DOHH2 (cell line): ENCODE data around the gene CELSR3.

Experiments used
- H3F3A ChIP-seq: fragments of 200-600 bp; sonication (generic), shearing (Covaris generic); 2 replicates; pipeline ENCODE4 v1.6.0; 2016; ENCODE audit warnings: antibody characterized with exemption, mild to moderate bottlenecking; ENCODE audit not compliant: control insufficient read depth, insufficient read depth
- H3K27ac ChIP-seq: fragments of 200-600 bp; sonication (generic); 2 replicates; pipeline ENCODE4 v1.5.1; 2014; ENCODE audit warnings: low read depth, mild to moderate bottlenecking, low read length, moderate library complexity
- H3K27me3 ChIP-seq: fragments of 200-600 bp; sonication (generic); 2 replicates; pipeline ENCODE4 v1.6.1; 2014; ENCODE audit warnings: mild to moderate bottlenecking, low read length, mixed read lengths; ENCODE audit not compliant: control insufficient read depth
- H3K36me3 ChIP-seq: fragments of 200-600 bp; sonication (generic); 2 replicates; pipeline ENCODE4 v1.6.1; 2014; ENCODE audit warnings: mild to moderate bottlenecking, low read length, moderate library complexity, mixed read lengths; ENCODE audit not compliant: control insufficient read depth
- H3K4me1 ChIP-seq: fragments of 200-600 bp; sonication (generic); 2 replicates; pipeline ENCODE4 v1.6.1; 2014; ENCODE audit warnings: mild to moderate bottlenecking, low read length, mixed read lengths; ENCODE audit not compliant: control insufficient read depth
- H3K4me2 ChIP-seq: fragments of 200-600 bp; sonication (generic); 2 replicates; pipeline ENCODE4 v1.6.0; 2014; ENCODE audit warnings: mild to moderate bottlenecking, low read length, moderate library complexity
- H3K4me3 ChIP-seq: fragments of 200-600 bp; sonication (generic); 2 replicates; pipeline ENCODE4 v1.5.1; 2014; ENCODE audit warnings: mild to moderate bottlenecking, low read length, mixed read lengths
- H3K79me2 ChIP-seq: fragments of 200-600 bp; sonication (generic); 2 replicates; pipeline ENCODE4 v1.6.1; 2014; ENCODE audit warnings: mild to moderate bottlenecking, low read length, mixed read lengths; ENCODE audit not compliant: control insufficient read depth
- H3K9me2 ChIP-seq: fragments of 200-600 bp; sonication (generic); replicated peaks from 2 replicates; pipeline ENCODE4 v1.6.1; 2014; ENCODE audit warnings: mild to moderate bottlenecking, low read length, mixed read lengths; ENCODE audit not compliant: control insufficient read depth
- H3K9me3 ChIP-seq: fragments of 200-600 bp; sonication (generic); 2 replicates; pipeline ENCODE4 v1.6.1; 2014; ENCODE audit warnings: antibody characterized with exemption, low read length, mixed read lengths; ENCODE audit not compliant: control insufficient read depth, insufficient read depth
- H4K20me1 ChIP-seq: fragments of 200-600 bp; sonication (generic); 2 replicates; pipeline ENCODE4 v1.6.0; 2014; ENCODE audit warnings: low read depth, mild to moderate bottlenecking, antibody characterized with exemption, low read length, moderate library complexity; ENCODE audit not compliant: control insufficient read depth, insufficient read depth
- CTCF ChIP-seq: fragments of 200-600 bp; sonication (generic); IDR thresholded peaks from one replicate; pipeline ENCODE4 v1.5.1; 2014; ENCODE audit warnings: antibody characterized with exemption, mild to moderate bottlenecking, low read depth, low read length; ENCODE audit not compliant: poor library complexity, severe bottlenecking
- EZH2phosphoT487 ChIP-seq: fragments of 200-600 bp; sonication (generic); IDR thresholded peaks from 2 replicates; pipeline ENCODE4 v1.6.1; 2017; ENCODE audit warnings: borderline replicate concordance, mild to moderate bottlenecking, antibody characterized with exemption, low read length, moderate library complexity, mixed read lengths

CELSR3 gene

GRCh38 chr3:48692551-48692950, 29.9 kb upstream of the CELSR3 start:
- peaks cover 4% of the 10 kb centered on the region; the same call in 1 of the 2 replicates for H3F3A ChIP-seq
- H3K27ac ChIP-seq: no peak overlapping the region
- no peak overlapping the region for H3K4me2 ChIP-seq
- peaks cover 8% of the 10 kb centered on the region for H3K4me1 ChIP-seq
- H3K27me3 ChIP-seq: no peaks in the 10 kb centered on the region
- no peaks in the 10 kb centered on the region for H3K9me2 ChIP-seq
- H3K36me3 ChIP-seq: peaks cover 78% of the 10 kb centered on the region
- no peak overlapping the region for H3K4me3 ChIP-seq
- peaks cover 7% of the 10 kb centered on the region; the same call in 1 of the 2 replicates for H4K20me1 ChIP-seq
- H3K79me2 ChIP-seq: peaks cover 25% of the 10 kb centered on the region
- H3K9me3 ChIP-seq: no peaks in the 10 kb centered on the region
- TF ChIP-seq CTCF: no peak
- TF ChIP-seq EZH2phosphoT487: no peak

GRCh38 chr3:48690846-48691458, 28.3 kb upstream of the CELSR3 start:
- Histone ChIP-seq H3K27me3 (no peaks in the 10 kb centered on the region), H3K36me3 (peaks cover 77% of the 10 kb centered on the region), H3K4me2 (no peak overlapping the region), H4K20me1 (no peaks in the 10 kb centered on the region), H3K27ac (no peak overlapping the region), H3K9me3 (no peaks in the 10 kb centered on the region), H3F3A (peaks cover 11% of the 10 kb centered on the region), H3K4me3 (no peak overlapping the region), H3K9me2 (no peaks in the 10 kb centered on the region), H3K79me2 (peaks cover 11% of the 10 kb centered on the region; the same call in 1 of the 2 replicates), H3K4me1 (peaks cover 24% of the 10 kb centered on the region)
- TF ChIP-seq EZH2phosphoT487 (no peak), CTCF (no peak)

- Histone ChIP-seq H3K27ac (no peak overlapping the region), H3K27me3 (no peaks in the 10 kb centered on the region), H3K4me1 (peaks cover 30% of the 10 kb centered on the region), H3K4me2 (no peak overlapping the region), H3K4me3 (no peak overlapping the region), H3F3A (peaks cover 11% of the 10 kb centered on the region), H3K9me3 (no peaks in the 10 kb centered on the region), H4K20me1 (no peaks in the 10 kb centered on the region), H3K79me2 (peaks cover 9% of the 10 kb centered on the region), H3K36me3 (peaks cover 65% of the 10 kb centered on the region), H3K9me2 (no peaks in the 10 kb centered on the region)
- TF ChIP-seq CTCF (no peak), EZH2phosphoT487 (no peak)
Measured at GRCh38 chr3:48689384-48689783, 26.7 kb upstream of the CELSR3 start.

GRCh38 chr3:48688737-48689075, 26.0 kb upstream of the CELSR3 start:
- Histone ChIP-seq H3K4me1 (peaks cover 36% of the 10 kb centered on the region), H3K79me2 (peaks cover 16% of the 10 kb centered on the region), H3K9me3 (no peaks in the 10 kb centered on the region), H3K4me2 (no peak overlapping the region), H3K36me3 (peaks cover 60% of the 10 kb centered on the region), H3K27me3 (no peaks in the 10 kb centered on the region), H3K4me3 (no peak overlapping the region), H3K9me2 (no peaks in the 10 kb centered on the region), H3K27ac (no peak overlapping the region), H3F3A (peaks cover 11% of the 10 kb centered on the region), H4K20me1 (no peaks in the 10 kb centered on the region)
- no peak for TF ChIP-seq CTCF
- TF ChIP-seq EZH2phosphoT487: no peak
